ENCODE data around the gene REX1BD. TPM values are rescaled to one million over a fixed set of nuclear protein-coding genes. Genes with fewer than 3 reads are reported as not detected.

REX1BD gene
- total RNA-seq, 2 experiments from 2014 or later, result 91.5 to 98.7 TPM

GRCh38 chr19:18605196-18605545, 16.6 kb downstream of the REX1BD start:
- POLR2A ChIA-PET, result no interaction called here
- peaks cover 7% of the 10 kb centered on the region for H3K4me1 Mint-ChIP-seq (ENCODE audit: low read depth)
- DNase-seq, result no peak
- no peak overlapping the region for H3K4me3 Mint-ChIP-seq
- peaks cover 65% of the 10 kb centered on the region for H3K27me3 Mint-ChIP-seq (ENCODE audit: low read depth)
- no peak overlapping the region for H3K27ac Mint-ChIP-seq
- no peak for ATAC-seq
- no peaks in the 10 kb centered on the region for H3K9me3 Mint-ChIP-seq (ENCODE audit: insufficient read depth)
- CTCF ChIA-PET, result no interaction called here
- no peaks in the 10 kb centered on the region for H3K36me3 Mint-ChIP-seq (ENCODE audit: low read depth)

GRCh38 chr19:18605546-18606280, 17.1 kb downstream of the REX1BD start:
- Mint-ChIP-seq H3K4me3 (no peak overlapping the region), H3K27ac (no peak overlapping the region), H3K36me3 (ENCODE audit: low read depth) (no peaks in the 10 kb centered on the region), H3K4me1 (ENCODE audit: low read depth) (peaks cover 7% of the 10 kb centered on the region), H3K9me3 (ENCODE audit: insufficient read depth) (no peaks in the 10 kb centered on the region), H3K27me3 (ENCODE audit: low read depth) (peaks cover 69% of the 10 kb centered on the region)
- ChIA-PET POLR2A (no interaction called here), CTCF (no interaction called here)
- DNase-seq (no peak), ATAC-seq (no peak)

GRCh38 chr19:18606281-18607225, 18.0 kb downstream of the REX1BD start, which contains the start of gene CRLF1:
Gene CRLF1 (minus strand): TSS chr19:18606799. CDS start chr19:18606656, 143 bp downstream.
- Mint-ChIP-seq H3K36me3 (ENCODE audit: low read depth) (no peaks in the 10 kb centered on the region), H3K27ac (no peak within 1 kb of the TSS), H3K9me3 (ENCODE audit: insufficient read depth) (no peaks in the 10 kb centered on the region), H3K27me3 (ENCODE audit: low read depth) (peaks cover 72% of the 10 kb centered on the region), H3K4me3 (no peak within 1 kb of the TSS), H3K4me1 (ENCODE audit: low read depth) (peaks cover 12% of the 10 kb centered on the region)
- ATAC-seq (no peak), DNase-seq (no peak)
- POLR2A ChIA-PET, result no interaction called here
- CTCF ChIA-PET, result no interaction called here

- H3K27me3 Mint-ChIP-seq (ENCODE audit: low read depth), result peaks cover 73% of the 10 kb centered on the region
- DNase-seq, result no peak
- H3K27ac Mint-ChIP-seq, result no peak overlapping the region
- CTCF ChIA-PET, result no interaction called here
- peaks cover 17% of the 10 kb centered on the region for H3K4me1 Mint-ChIP-seq (ENCODE audit: low read depth)
- POLR2A ChIA-PET, result no interaction called here
- no peak for ATAC-seq
- H3K4me3 Mint-ChIP-seq, result no peak overlapping the region
- no peaks in the 10 kb centered on the region for H3K36me3 Mint-ChIP-seq (ENCODE audit: low read depth)
- no peaks in the 10 kb centered on the region for H3K9me3 Mint-ChIP-seq (ENCODE audit: insufficient read depth)
Observed at GRCh38 chr19:18607226-18608101, 18.9 kb downstream of the REX1BD start.

GRCh38 chr19:18608102-18608804, 19.7 kb downstream of the REX1BD start:
- ChIA-PET POLR2A (no interaction called here), CTCF (no interaction called here)
- Mint-ChIP-seq H3K36me3 (ENCODE audit: low read depth) (no peaks in the 10 kb centered on the region), H3K27ac (no peak overlapping the region), H3K27me3 (ENCODE audit: low read depth) (peaks cover 69% of the 10 kb centered on the region), H3K4me3 (no peak overlapping the region), H3K4me1 (ENCODE audit: low read depth) (peaks cover 17% of the 10 kb centered on the region), H3K9me3 (ENCODE audit: insufficient read depth) (no peaks in the 10 kb centered on the region)
- no peak for DNase-seq
- no peak for ATAC-seq

- H3K4me3 Mint-ChIP-seq, result no peak overlapping the region
- H3K27me3 Mint-ChIP-seq (ENCODE audit: low read depth), result peaks cover 75% of the 10 kb centered on the region
- CTCF ChIA-PET, result interaction anchor here (0.7 kb wide), 1 partner anchor 238 kb away, joined by 3 read pairs; no protein-coding TSS in a partner anchor
- H3K27ac Mint-ChIP-seq, result no peak overlapping the region
- H3K36me3 Mint-ChIP-seq (ENCODE audit: low read depth), result no peaks in the 10 kb centered on the region
- POLR2A ChIA-PET, result no interaction called here
- DNase-seq, result no peak
- no peak for ATAC-seq
- peaks cover 18% of the 10 kb centered on the region for H3K4me1 Mint-ChIP-seq (ENCODE audit: low read depth)
- no peaks in the 10 kb centered on the region for H3K9me3 Mint-ChIP-seq (ENCODE audit: insufficient read depth)
Observed at GRCh38 chr19:18608805-18609716, 20.5 kb downstream of the REX1BD start.

- Mint-ChIP-seq H3K4me3 (no peak overlapping the region), H3K36me3 (ENCODE audit: low read depth) (no peaks in the 10 kb centered on the region), H3K27ac (no peak overlapping the region), H3K27me3 (ENCODE audit: low read depth) (peaks cover 76% of the 10 kb centered on the region), H3K4me1 (ENCODE audit: low read depth) (peaks cover 18% of the 10 kb centered on the region), H3K9me3 (ENCODE audit: insufficient read depth) (no peaks in the 10 kb centered on the region)
- POLR2A ChIA-PET, result no interaction called here
- DNase-seq (no peak), ATAC-seq (no peak)
- CTCF ChIA-PET, result interaction anchor here (0.7 kb wide), 1 partner anchor 238 kb away, joined by 3 read pairs; no protein-coding TSS in a partner anchor
Observed at GRCh38 chr19:18609717-18610051, 21.1 kb downstream of the REX1BD start.

- H3K27me3 Mint-ChIP-seq (ENCODE audit: low read depth), result peaks cover 76% of the 10 kb centered on the region
- no peak overlapping the region for H3K27ac Mint-ChIP-seq
- POLR2A ChIA-PET, result no interaction called here
- DNase-seq (no peak), ATAC-seq (no peak)
- H3K36me3 Mint-ChIP-seq (ENCODE audit: low read depth), result no peaks in the 10 kb centered on the region
- H3K9me3 Mint-ChIP-seq (ENCODE audit: insufficient read depth), result no peaks in the 10 kb centered on the region
- H3K4me3 Mint-ChIP-seq, result no peak overlapping the region
- CTCF ChIA-PET, result interaction anchor here (0.7 kb wide), 1 partner anchor 237 kb away, joined by 3 read pairs; no protein-coding TSS in a partner anchor
- H3K4me1 Mint-ChIP-seq (ENCODE audit: low read depth), result peaks cover 18% of the 10 kb centered on the region
Observed at GRCh38 chr19:18610245-18610555, 21.6 kb downstream of the REX1BD start.

- CTCF ChIA-PET, result no interaction called here
- no peak overlapping the region for H3K27ac Mint-ChIP-seq
- no peak overlapping the region for H3K4me3 Mint-ChIP-seq
- no peaks in the 10 kb centered on the region for H3K36me3 Mint-ChIP-seq (ENCODE audit: low read depth)
- peaks cover 18% of the 10 kb centered on the region for H3K4me1 Mint-ChIP-seq (ENCODE audit: low read depth)
- no peaks in the 10 kb centered on the region for H3K9me3 Mint-ChIP-seq (ENCODE audit: insufficient read depth)
- H3K27me3 Mint-ChIP-seq (ENCODE audit: low read depth), result peaks cover 72% of the 10 kb centered on the region
- ATAC-seq, result no peak
- DNase-seq, result no peak
- POLR2A ChIA-PET, result no interaction called here
Observed at GRCh38 chr19:18610556-18611326, 22.1 kb downstream of the REX1BD start.

GRCh38 chr19:18611327-18612050, 22.9 kb downstream of the REX1BD start:
- Mint-ChIP-seq H3K27ac (no peak overlapping the region), H3K27me3 (ENCODE audit: low read depth) (peaks cover 76% of the 10 kb centered on the region), H3K9me3 (ENCODE audit: insufficient read depth) (no peaks in the 10 kb centered on the region), H3K36me3 (ENCODE audit: low read depth) (no peaks in the 10 kb centered on the region), H3K4me1 (ENCODE audit: low read depth) (peaks cover 18% of the 10 kb centered on the region), H3K4me3 (no peak overlapping the region)
- ChIA-PET CTCF (interaction anchor here (1.0 to 1.3 kb wide), 2 partner anchors 22 to 160 kb away, joined by 3 read pairs; no protein-coding TSS in a partner anchor), POLR2A (interaction anchor here (0.6 kb wide), 1 partner anchor 53 kb away, joined by 3 read pairs; no protein-coding TSS in a partner anchor)
- no peak for ATAC-seq
- no peak for DNase-seq
